NCI-H146 treated with DMSO at 0.1 percent for 48 hours (cell line): Measurements from ENCODE around the gene SLAMF7.

Experiments
- DNase-seq: peaks from one replicate; lab custom pipeline; 2025; ENCODE audit not compliant: unreplicated experiment; lab: John Stamatoyannopoulos, UW

SLAMF7 gene

GRCh38 chr1:160799641-160800040 lies 60.6 kb downstream of the SLAMF7 start:
- DNase-seq: no peak

- no peak for DNase-seq
Measured at GRCh38 chr1:160800142-160800541, 61.1 kb downstream of the SLAMF7 start.

DNA sequence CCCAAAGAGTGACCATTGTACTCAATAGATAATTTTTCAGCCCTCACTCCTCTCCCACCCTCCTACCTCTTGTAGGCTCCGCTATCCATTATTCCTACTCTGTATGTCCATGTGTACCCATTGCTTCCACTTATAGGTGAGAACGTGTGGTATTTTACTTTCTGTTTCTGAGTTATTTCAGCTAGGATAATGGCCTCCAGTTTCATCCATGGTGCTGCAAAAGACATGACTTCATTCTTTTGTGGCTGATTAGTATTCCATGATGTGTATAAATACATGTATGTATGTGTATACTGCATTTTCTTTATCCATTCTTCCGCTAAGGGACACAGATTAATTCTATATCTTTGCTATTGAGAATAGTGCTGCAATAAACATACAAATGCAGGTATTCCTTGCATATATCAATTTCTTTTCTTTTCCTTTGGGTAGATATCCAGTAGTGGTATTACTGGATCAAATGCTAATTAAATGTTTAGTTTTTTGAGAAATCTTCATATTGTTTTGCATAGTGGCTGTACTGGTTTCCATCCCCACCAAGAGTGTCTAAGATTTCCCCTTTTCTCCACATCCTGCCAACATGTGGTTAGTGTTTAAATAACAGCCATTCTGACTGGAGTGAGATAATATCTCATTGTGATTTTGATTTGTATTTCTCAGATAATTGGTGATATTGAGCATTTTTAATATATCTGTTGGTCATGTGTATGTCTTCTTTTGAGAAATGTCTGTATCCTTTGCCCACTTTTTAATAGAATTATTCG lies 61.8 kb downstream of the SLAMF7 start:
- no peak for DNase-seq

DNA sequence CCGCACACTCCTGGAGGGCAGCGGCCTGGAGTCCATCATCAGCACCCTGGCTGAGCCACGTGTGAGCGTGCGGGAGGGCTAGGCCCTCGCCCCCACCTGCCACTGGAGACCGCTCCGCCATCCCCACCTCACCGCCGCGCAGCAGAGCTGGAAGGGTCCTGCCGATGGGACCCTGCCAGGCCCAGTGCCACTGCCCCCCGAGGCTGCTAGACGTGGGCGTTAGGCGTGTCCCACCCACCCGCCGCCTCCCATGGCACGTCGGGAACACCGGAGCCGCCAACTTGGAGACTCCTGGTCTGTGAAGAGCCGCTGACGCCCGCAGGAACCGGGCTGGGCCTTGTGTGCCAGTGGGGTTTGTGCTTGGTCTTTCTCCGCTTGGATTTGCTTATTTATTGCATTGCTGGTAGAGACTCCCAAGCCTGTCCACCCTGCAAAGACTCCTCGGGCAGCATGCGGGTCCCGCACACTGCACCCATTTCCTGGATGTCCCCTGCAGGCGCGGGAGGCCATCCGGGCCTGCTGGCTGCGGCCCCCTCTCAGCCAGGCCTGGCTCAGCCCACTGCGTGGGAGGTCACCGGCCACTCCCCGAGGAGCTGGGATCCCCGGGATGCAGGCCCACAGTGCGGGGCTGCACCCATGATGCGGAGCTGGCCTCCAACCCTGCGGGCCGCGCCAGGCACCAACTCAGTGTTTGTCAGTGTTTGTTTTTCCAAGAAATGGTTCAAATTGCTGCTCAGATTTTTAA lies 63.0 kb downstream of the SLAMF7 start:
- DNase-seq: no peak
